ENCODE measurements around the gene SH3RF3.

- TF ChIP-seq MAX (IDR thresholded peaks at IDR 0.05; ENCODE audit: low read depth, low read length): no peak
- TF ChIP-seq, protein P1, sequence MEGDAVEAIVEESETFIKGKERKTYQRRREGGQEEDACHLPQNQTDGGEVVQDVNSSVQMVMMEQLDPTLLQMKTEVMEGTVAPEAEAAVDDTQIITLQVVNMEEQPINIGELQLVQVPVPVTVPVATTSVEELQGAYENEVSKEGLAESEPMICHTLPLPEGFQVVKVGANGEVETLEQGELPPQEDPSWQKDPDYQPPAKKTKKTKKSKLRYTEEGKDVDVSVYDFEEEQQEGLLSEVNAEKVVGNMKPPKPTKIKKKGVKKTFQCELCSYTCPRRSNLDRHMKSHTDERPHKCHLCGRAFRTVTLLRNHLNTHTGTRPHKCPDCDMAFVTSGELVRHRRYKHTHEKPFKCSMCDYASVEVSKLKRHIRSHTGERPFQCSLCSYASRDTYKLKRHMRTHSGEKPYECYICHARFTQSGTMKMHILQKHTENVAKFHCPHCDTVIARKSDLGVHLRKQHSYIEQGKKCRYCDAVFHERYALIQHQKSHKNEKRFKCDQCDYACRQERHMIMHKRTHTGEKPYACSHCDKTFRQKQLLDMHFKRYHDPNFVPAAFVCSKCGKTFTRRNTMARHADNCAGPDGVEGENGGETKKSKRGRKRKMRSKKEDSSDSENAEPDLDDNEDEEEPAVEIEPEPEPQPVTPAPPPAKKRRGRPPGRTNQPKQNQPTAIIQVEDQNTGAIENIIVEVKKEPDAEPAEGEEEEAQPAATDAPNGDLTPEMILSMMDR (IDR thresholded peaks at IDR 0.05; ENCODE audit: low read depth, low read length): no peak
- TF ChIP-seq POLR2A (IDR thresholded peaks at IDR 0.05; ENCODE audit: extremely low read depth, insufficient read length): no peak
- TF ChIP-seq MYC (IDR thresholded peaks at IDR 0.05; ENCODE audit: low read depth, low read length): no peak
Observed at GRCh38 chr2:109168716-109169115, 39.7 kb downstream of the SH3RF3 start.

Data from NB4 (cell line).